Upper lobe of left lung (tissue), 4 donors: Measurements from ENCODE around the gene RBM27.

Experiments
- CTCF ChIP-seq, 6 experiments: fragments of 450-650 bp in 4 of 6; fragments of 200-600 bp in 2 of 6; sonication (generic) in 2 of 6; IDR thresholded peaks; one replicate each; pipeline ENCODE4 v1.5.1; 2016 to 2019; ENCODE audit warnings: antibody characterized with exemption in 6 of 6
- EP300 ChIP-seq, 4 donors: sonication (generic); formaldehyde crosslinking; IDR thresholded peaks; one replicate each; pipeline ENCODE4 v1.5.1; 2017; ENCODE audit warnings: antibody characterized with exemption in 4 of 4, control low read depth in 2 of 4
- POLR2A ChIP-seq, 4 donors: fragments of 450-650 bp; IDR thresholded peaks; one replicate each; pipeline ENCODE4 v1.5.1; 2016 to 2017; ENCODE audit warnings: antibody characterized with exemption in 4 of 4, mild to moderate bottlenecking in 2 of 4
- POLR2AphosphoS5 ChIP-seq, 2 donors: sonication (generic); formaldehyde crosslinking; IDR thresholded peaks; one replicate each; pipeline ENCODE4 v1.5.1; 2017; ENCODE audit warnings: antibody characterized with exemption in 2 of 2

GRCh38 chr5:146248561-146248960 is 45.2 kb downstream of the RBM27 start:
- TF ChIP-seq EP300 (IDR thresholded peaks at IDR 0.05): no peak
- TF ChIP-seq CTCF (IDR thresholded peaks at IDR 0.05): no peak
- no peak for TF ChIP-seq POLR2A (IDR thresholded peaks at IDR 0.05)
- TF ChIP-seq POLR2AphosphoS5 (IDR thresholded peaks at IDR 0.05): no peak
